Suprapubic skin (tissue), 4 donors: ENCODE results near the gene RUNX3.

Experiments
- POLR2A ChIP-seq, 2 donors: fragments of 450-650 bp; IDR thresholded peaks; one replicate each; pipeline ENCODE4 v1.6.1; 2017; ENCODE audit warnings: antibody characterized with exemption in 2 of 2, mild to moderate bottlenecking in 2 of 2, moderate library complexity in 2 of 2
- POLR2AphosphoS5 ChIP-seq, 3 donors: sonication (generic); formaldehyde crosslinking; IDR thresholded peaks; one replicate each; pipeline ENCODE4 v1.6.1; 2017; ENCODE audit warnings: antibody characterized with exemption in 3 of 3
- TF ChIP-seq, protein P1 (sequence below), 2 donors: fragments of 200-600 bp in 1 of 2; fragments of 450-650 bp in 1 of 2; sonication (generic) in 1 of 2; IDR thresholded peaks; one replicate each; pipeline ENCODE4 v1.5.1; 2016 to 2019; ENCODE audit warnings: antibody characterized with exemption in 2 of 2, mild to moderate bottlenecking in 1 of 2, moderate library complexity in 1 of 2

DNA sequence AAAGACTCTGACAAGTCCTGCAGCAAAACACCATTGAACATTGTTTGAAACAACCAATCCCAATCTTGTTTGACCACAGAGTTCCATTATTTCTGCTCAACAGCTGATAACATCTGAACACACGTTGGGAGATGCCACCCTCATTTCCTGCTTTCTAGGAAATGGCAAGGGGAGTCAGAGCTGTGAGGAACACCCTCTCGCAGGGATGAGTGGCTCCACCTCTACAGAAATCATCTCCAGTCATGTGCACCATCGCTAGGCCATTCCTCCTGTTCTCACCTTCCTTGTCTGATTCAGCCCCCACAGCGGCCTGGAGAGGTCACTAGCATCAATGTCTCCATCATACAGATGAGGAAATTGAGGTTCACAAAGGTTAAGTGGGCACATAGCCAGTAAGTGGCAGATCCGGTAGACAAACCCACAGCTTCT is 22.4 kb upstream of the RUNX3 start:
- TF ChIP-seq, protein P1, sequence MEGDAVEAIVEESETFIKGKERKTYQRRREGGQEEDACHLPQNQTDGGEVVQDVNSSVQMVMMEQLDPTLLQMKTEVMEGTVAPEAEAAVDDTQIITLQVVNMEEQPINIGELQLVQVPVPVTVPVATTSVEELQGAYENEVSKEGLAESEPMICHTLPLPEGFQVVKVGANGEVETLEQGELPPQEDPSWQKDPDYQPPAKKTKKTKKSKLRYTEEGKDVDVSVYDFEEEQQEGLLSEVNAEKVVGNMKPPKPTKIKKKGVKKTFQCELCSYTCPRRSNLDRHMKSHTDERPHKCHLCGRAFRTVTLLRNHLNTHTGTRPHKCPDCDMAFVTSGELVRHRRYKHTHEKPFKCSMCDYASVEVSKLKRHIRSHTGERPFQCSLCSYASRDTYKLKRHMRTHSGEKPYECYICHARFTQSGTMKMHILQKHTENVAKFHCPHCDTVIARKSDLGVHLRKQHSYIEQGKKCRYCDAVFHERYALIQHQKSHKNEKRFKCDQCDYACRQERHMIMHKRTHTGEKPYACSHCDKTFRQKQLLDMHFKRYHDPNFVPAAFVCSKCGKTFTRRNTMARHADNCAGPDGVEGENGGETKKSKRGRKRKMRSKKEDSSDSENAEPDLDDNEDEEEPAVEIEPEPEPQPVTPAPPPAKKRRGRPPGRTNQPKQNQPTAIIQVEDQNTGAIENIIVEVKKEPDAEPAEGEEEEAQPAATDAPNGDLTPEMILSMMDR (IDR thresholded peaks at IDR 0.05) = no peak
- TF ChIP-seq POLR2AphosphoS5 (IDR thresholded peaks at IDR 0.05) = no peak
- TF ChIP-seq POLR2A (IDR thresholded peaks at IDR 0.05) = no peak
